SJSA1 (cell line): Measurements from ENCODE around the gene SART3. TPM values are rescaled to one million over a fixed set of nuclear protein-coding genes. Genes with fewer than 3 reads are reported as not detected.

Experiments
- DNase-seq, 2 experiments: peaks; one replicate each; pipeline ENCODE4 v3.0.0-alpha.2; 2015 to 2020; ENCODE audit warnings: low spot score in 2 of 2, low read depth in 1 of 2
- H3K27ac ChIP-seq: fragments of 250-450 bp; sonication (Bioruptor Pico); 2 replicates; pipeline ENCODE4 v1.5.1; 2020; ENCODE audit warnings: mild to moderate bottlenecking, moderate library complexity
- H3K27me3 ChIP-seq: fragments of 250-450 bp; sonication (Bioruptor Pico); replicated peaks from 2 replicates; pipeline ENCODE4 v1.5.1; 2020; ENCODE audit warnings: mild to moderate bottlenecking, moderate library complexity
- H3K36me3 ChIP-seq: fragments of 250-450 bp; sonication (Bioruptor Pico); 2 replicates; pipeline ENCODE4 v1.5.1; 2020; ENCODE audit warnings: mild to moderate bottlenecking
- H3K4me1 ChIP-seq: fragments of 250-450 bp; sonication (Bioruptor Pico); replicated peaks from 2 replicates; pipeline ENCODE4 v1.6.1; 2021; ENCODE audit warnings: mild to moderate bottlenecking
- H3K4me3 ChIP-seq: fragments of 250-450 bp; sonication (Bioruptor Pico); 2 replicates; pipeline ENCODE4 v1.5.1; 2020; ENCODE audit warnings: mild to moderate bottlenecking
- H3K9me3 ChIP-seq: fragments of 250-450 bp; sonication (Bioruptor Pico); replicated peaks from 2 replicates; pipeline ENCODE4 v1.5.1; 2020; ENCODE audit warnings: mild to moderate bottlenecking
- total RNA-seq: library from RNA; depleted of rRNA; stranded (reverse); fragments of >200 nt; shearing (Covaris generic); gene quantifications from 2 replicates; pipeline ENCODE4 v1.2.3, GENCODE V29; 2014; rRNA removed

SART3 gene
- total RNA-seq, 1 experiment from 2014 or later, result 57.3 TPM

GRCh38 chr12:108484431-108484830, 76.5 kb downstream of the SART3 start:
- Histone ChIP-seq H3K36me3 (no peaks in the 10 kb centered on the region), H3K27ac (no peak overlapping the region), H3K4me1 (peaks cover 18% of the 10 kb centered on the region), H3K27me3 (peaks cover 3% of the 10 kb centered on the region; the same call in 1 of the 2 replicates), H3K4me3 (no peak overlapping the region), H3K9me3 (no peaks in the 10 kb centered on the region)
- DNase-seq, result no peak

DNA sequence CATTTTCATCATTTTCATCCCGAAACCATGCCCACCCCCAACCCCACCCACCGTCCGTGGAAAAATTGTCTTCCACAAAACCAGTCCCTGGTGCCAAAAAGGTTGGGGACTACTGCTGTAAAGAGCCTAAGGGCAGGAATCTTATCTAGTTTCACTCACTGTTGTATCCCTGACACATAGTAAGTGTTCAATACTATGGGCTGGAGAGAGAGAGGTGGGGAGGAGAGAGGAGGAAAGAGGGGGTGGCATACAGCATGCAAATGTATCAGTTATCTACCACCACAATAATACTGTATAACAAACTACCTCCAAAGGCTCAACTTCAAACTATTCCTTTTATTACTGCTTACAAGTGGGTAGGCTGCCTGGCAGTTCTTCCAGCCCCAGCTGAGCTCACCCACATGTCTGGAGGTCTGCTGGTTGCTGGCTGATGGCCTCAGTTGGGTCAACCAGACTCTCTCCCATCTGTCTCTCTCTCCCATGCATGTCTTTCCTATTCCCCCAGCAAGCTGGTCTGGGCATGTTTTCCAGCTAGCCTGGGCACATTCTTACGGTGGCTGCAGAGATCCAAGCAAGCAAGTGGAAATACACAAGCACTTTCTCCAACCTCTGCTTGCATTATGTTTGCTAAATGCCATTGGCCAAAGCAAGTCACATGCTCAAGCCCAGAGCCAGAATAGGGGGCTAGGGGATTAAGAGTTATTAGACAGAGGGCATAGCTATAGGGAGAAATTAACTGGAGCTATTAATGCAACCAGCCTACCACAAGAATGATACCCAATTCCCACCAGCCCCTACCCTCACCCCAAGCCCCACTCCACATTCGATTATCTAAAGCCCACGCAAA, 77.5 kb downstream of the SART3 start:
- no peak overlapping the region for H3K4me3 ChIP-seq
- no peaks in the 10 kb centered on the region for H3K36me3 ChIP-seq
- H3K27ac ChIP-seq, result peak overlapping the region; percentile 38
- H3K9me3 ChIP-seq, result no peaks in the 10 kb centered on the region
- H3K4me1 ChIP-seq, result peaks cover 18% of the 10 kb centered on the region
- peaks cover 3% of the 10 kb centered on the region; the same call in 1 of the 2 replicates for H3K27me3 ChIP-seq
- DNase-seq, result no peak

- Histone ChIP-seq H3K4me3 (no peak overlapping the region), H3K27ac (peak overlapping the region; percentile 38)
- DNase-seq, result peak; percentile 42 to 50
These were observed 78.2 kb downstream of the SART3 start for GRCh38 chr12:108482717-108483212.

GRCh38 chr12:108479364-108480070, 81.5 kb downstream of the SART3 start:
- no peak for DNase-seq
- Histone ChIP-seq H3K4me1 (peaks cover 18% of the 10 kb centered on the region), H3K27ac (no peak overlapping the region), H3K36me3 (no peaks in the 10 kb centered on the region), H3K4me3 (no peak overlapping the region), H3K9me3 (no peaks in the 10 kb centered on the region), H3K27me3 (peaks cover 3% of the 10 kb centered on the region; the same call in 1 of the 2 replicates)

More at GRCh38 chr12:108482717-108483212, 78.2 kb downstream of the SART3 start:
- Histone ChIP-seq H3K9me3 (no peaks in the 10 kb centered on the region), H3K4me1 (peaks cover 18% of the 10 kb centered on the region), H3K36me3 (no peaks in the 10 kb centered on the region), H3K27me3 (peaks cover 3% of the 10 kb centered on the region; the same call in 1 of the 2 replicates)

- no peak overlapping the region for H3K27ac ChIP-seq
- no peaks in the 10 kb centered on the region for H3K9me3 ChIP-seq
- peaks cover 3% of the 10 kb centered on the region; the same call in 1 of the 2 replicates for H3K27me3 ChIP-seq
- H3K4me1 ChIP-seq, result peaks cover 18% of the 10 kb centered on the region
- DNase-seq, result no peak
- no peaks in the 10 kb centered on the region for H3K36me3 ChIP-seq
- H3K4me3 ChIP-seq, result no peak overlapping the region
These were observed 82.3 kb downstream of the SART3 start for GRCh38 chr12:108478611-108479206.

DNA sequence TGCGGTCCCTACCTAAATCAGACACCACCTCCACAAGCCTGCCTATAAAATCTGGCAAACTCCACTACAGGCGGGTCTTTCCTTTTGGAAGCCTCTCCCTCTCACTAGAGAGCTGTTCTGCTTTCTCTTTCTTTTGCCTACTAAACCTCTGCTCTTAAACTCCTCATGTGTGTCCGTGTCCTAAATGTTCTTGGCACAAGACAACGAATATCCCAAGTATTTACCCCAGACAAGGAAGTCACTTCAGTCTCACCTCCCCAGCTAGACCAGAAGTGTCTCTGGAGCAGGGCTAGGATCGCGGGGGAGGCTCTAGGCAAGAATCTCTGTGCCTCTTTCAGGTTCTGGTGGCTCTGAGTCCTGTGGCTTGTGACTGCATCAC, 83.1 kb downstream of the SART3 start:
- no peak overlapping the region for H3K27ac ChIP-seq
- peaks cover 3% of the 10 kb centered on the region; the same call in 1 of the 2 replicates for H3K27me3 ChIP-seq
- H3K9me3 ChIP-seq, result no peaks in the 10 kb centered on the region
- H3K36me3 ChIP-seq, result no peaks in the 10 kb centered on the region
- H3K4me1 ChIP-seq, result peaks cover 10% of the 10 kb centered on the region
- no peak for DNase-seq
- no peak overlapping the region for H3K4me3 ChIP-seq

DNA sequence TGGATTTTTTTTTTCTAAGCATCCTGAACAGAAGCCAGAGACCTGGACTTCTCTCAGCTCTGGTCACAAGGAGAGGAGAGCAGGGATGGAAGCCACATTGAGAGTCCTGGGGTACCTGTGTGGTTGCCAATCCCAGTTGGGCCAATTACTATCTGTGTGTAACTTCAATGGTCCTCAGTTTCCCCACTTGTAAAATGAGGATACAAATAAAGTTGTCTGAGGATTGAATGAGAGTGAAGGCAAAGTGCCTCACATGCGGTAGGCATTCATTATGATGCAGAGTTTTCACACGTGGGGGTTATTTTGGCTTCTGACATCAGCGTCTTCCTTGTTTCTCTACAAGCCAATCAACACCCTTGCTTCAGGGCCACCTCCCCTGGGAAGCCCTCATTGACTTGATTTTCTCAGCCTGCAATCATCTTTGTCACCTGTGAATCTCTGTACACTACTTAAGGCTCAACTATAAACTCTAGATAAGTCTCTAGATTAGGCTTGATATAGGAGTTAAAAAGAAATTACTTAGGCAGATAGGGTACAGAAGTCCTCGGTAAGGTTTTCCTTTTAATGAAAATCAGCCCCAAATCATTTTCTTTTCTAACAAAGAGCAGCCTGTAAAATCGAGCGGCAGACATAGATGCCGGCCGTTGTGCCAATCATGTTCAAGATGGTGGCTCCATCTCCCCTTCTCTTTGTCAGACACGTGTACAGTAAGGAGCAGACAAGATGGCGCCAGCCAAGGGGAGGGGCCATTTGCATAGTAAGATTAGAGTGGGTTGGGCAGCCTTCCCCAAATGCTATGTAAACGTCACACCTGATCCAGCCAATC, 83.7 kb downstream of the SART3 start:
- Histone ChIP-seq H3K4me1 (peaks cover 4% of the 10 kb centered on the region), H3K27ac (no peak overlapping the region), H3K4me3 (no peak overlapping the region), H3K27me3 (peaks cover 3% of the 10 kb centered on the region; the same call in 1 of the 2 replicates), H3K36me3 (no peaks in the 10 kb centered on the region), H3K9me3 (no peaks in the 10 kb centered on the region)
- no peak for DNase-seq

- Histone ChIP-seq H3K9me3 (no peaks in the 10 kb centered on the region), H3K36me3 (no peaks in the 10 kb centered on the region), H3K27me3 (no peaks in the 10 kb centered on the region), H3K27ac (no peak overlapping the region), H3K4me3 (no peak overlapping the region), H3K4me1 (no peaks in the 10 kb centered on the region)
- no peak for DNase-seq
These were observed 85.6 kb downstream of the SART3 start for GRCh38 chr12:108475396-108475795.

DNA sequence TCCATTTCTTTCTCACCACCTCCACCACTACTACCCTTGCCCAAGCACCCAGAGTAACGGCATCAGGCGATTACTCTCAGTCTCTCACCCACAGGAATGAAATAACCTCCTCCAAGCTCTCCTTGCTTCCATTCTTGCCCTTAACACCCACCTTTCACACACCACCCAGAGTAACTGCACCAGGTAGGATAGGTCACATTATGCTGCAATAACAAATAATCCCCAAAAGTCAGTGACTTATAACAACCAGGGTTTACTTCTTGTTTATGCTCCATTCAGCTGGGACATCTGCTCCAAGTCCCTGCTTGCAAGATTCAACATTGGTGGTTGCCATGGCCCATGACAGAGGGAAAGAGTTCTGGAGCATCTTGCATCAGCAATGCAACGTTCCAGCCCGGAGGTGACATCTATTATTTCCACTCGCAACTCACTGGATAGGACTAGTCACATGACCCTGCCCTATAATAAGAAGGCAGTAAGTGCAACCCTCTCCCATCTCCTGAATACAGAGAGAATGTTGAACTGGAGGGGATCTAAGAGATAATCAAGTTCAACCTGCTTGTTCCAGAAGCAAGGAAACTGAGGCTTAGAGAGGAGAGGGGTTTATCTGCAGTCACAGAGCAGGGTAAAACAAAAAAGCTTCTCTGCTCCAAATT, 87.4 kb downstream of the SART3 start:
- no peaks in the 10 kb centered on the region for H3K36me3 ChIP-seq
- no peaks in the 10 kb centered on the region for H3K9me3 ChIP-seq
- no peaks in the 10 kb centered on the region for H3K4me1 ChIP-seq
- H3K27ac ChIP-seq, result no peak overlapping the region
- no peaks in the 10 kb centered on the region for H3K27me3 ChIP-seq
- no peak overlapping the region for H3K4me3 ChIP-seq
- no peak for DNase-seq

Other genes starting within 250 kb of the SART3 start
- not detected in 2 replicates for gene CMKLR1, start 221.9 kb downstream of the SART3 start, total RNA-seq
- gene FICD, start 45.9 kb downstream of the SART3 start, total RNA-seq, result 6.1 and 11.1 TPM in 2 replicates
- gene ISCU, start 1.4 kb upstream of the SART3 start, total RNA-seq, result 86.7 and 135 TPM in 2 replicates
- 225 and 311 TPM in 2 replicates for gene TMEM119, start 36.9 kb upstream of the SART3 start, total RNA-seq
- 2.1 and 2.9 TPM in 2 replicates for gene SELPLG, start 72.7 kb upstream of the SART3 start, total RNA-seq
- gene CORO1C, start 170.3 kb upstream of the SART3 start, total RNA-seq, result 82.1 and 136 TPM in 2 replicates